NCI-H187 treated with DMSO at 0.1 percent for 48 hours (cell line): ENCODE measurements around the gene TIGD7.

Experiments
- DNase-seq: peaks from one replicate; lab custom pipeline; 2025; lab: John Stamatoyannopoulos, UW

Gene TIGD7, protein sequence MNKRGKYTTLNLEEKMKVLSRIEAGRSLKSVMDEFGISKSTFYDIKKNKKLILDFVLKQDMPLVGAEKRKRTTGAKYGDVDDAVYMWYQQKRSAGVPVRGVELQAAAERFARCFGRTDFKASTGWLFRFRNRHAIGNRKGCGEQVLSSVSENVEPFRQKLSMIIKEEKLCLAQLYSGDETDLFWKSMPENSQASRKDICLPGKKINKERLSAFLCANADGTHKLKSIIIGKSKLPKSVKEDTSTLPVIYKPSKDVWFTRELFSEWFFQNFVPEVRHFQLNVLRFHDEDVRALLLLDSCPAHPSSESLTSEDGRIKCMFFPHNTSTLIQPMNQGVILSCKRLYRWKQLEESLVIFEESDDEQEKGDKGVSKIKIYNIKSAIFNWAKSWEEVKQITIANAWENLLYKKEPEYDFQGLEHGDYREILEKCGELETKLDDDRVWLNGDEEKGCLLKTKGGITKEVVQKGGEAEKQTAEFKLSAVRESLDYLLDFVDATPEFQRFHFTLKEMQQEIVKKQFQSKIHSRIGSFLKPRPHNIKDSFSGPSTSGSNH

DNA sequence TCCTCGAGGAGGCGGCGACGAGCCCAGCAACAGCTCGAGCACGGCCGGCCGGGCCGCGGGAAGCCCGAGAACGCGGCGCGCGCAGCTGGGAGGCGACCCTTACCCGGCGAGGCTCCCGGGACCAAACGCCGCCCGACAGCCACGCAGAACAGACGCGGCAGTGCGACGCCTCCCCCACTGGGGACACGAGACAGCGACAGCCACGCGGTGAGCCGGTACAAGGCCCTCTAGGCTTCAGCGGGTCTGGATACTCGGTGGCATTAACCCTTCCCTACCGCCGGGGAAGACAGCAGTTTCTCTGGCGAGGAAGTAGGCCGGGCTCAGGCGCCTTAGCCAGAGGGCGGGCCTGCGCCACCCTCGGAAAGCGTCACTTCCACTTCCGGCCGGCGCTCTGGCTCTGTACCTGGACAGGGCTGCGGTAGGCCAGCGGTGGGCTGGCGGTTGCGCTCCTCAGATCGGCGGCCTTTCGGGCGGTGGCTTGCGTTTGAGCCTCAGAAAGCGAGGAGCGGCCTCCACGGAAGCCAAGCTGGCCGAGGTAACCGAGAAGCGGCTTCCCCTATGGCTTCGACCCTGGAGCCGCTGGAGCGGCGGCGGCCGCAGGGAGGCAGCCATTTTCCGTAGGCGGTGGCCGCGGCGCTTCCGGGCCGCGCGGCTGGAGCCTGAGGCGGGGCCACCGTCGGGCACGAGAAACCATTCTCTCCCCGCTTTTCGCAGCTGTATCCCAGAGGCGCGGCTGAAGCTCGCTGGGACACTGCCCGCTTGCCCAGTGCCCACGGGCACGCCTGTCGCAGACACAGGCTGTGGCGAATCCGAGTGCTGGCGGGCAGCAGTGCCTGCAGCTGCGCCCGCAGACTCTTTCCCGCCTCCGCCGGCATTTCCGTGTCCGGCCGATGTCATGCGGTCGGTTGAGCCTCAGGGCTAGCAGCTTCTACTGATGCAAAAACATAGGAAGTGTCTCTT, at the start of gene TIGD7, which contains the start of gene ZNF75A:
Gene TIGD7 (minus strand): TSS at position 322 of the 960 bp plus-strand sequence. CDS start 4,816 bp downstream, outside the sequence.
Gene ZNF75A (plus strand): TSS at position 389 of the 960 bp plus-strand sequence. CDS start 2,932 bp downstream, outside the sequence.
- DNase-seq, result no peak

DNA sequence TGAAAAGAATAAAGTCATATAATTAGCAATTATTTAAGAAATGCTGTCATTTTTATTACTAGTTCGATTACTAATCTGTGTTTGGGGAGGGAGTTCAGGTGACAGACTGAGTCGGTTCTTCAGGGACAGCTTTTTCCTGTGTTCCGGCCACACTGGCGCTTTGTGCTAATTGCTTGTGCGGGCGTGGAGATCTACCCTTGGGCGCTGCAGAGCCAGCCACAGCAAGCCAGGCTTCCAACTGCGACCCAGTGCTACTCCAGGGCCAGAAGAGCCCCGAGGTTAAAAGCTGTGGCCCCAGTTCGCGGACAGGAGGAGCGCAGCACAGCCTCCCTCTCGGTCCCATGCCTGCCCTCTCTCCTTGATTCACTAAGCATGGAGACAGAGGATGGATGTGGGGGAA, 43.9 kb upstream of the TIGD7 start:
- DNase-seq, result no peak

GRCh38 chr16:3348547-3349167, 43.4 kb upstream of the TIGD7 start:
- peak; percentile 80 for DNase-seq

DNA sequence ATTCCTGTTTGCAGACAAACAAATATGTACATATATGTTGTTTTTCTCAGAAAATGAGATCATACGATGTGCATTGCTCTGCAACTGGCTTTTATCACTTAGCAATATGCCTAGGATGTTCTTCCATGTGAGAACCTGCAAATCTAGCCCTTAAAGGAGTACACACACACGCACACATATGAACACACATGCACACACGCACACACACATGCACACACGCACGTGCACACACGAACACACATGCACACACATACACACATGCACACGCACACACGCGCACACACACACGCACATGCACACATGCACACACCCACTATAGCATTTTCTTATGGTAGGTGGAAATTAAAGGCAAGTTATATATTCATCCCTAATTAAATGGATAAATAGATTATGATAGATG, 42.4 kb upstream of the TIGD7 start:
- no peak for DNase-seq

DNA sequence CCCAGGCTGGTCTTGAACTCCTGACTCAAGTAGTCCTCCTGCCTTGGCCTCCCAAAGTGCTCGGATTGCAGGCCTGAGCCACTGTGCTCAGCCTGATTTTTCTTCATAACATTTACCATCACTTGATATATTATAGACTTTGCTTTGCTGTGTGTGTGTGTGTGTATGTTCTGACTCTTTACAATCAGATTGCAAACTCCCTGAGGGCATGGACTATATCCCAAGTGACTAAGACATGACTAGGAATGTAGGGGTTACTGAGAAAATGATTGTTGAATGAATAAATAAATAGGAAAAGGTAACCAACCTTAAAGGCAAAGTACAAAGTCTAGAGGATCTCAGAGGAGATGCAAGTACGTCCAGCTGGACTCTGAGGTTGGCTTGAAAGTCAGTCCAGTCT, 40.8 kb upstream of the TIGD7 start:
- no peak for DNase-seq

- no peak for DNase-seq
Observed at GRCh38 chr16:3328643-3329042, 23.4 kb upstream of the TIGD7 start.

GRCh38 chr16:3328104-3328503, 22.9 kb upstream of the TIGD7 start:
- DNase-seq, result no peak

- no peak for DNase-seq
Observed at GRCh38 chr16:3327514-3327913, 22.3 kb upstream of the TIGD7 start.

GRCh38 chr16:3321816-3322215, 16.6 kb upstream of the TIGD7 start:
- no peak for DNase-seq

- no peak for DNase-seq
Observed at GRCh38 chr16:3317315-3317999, 12.2 kb upstream of the TIGD7 start.

DNA sequence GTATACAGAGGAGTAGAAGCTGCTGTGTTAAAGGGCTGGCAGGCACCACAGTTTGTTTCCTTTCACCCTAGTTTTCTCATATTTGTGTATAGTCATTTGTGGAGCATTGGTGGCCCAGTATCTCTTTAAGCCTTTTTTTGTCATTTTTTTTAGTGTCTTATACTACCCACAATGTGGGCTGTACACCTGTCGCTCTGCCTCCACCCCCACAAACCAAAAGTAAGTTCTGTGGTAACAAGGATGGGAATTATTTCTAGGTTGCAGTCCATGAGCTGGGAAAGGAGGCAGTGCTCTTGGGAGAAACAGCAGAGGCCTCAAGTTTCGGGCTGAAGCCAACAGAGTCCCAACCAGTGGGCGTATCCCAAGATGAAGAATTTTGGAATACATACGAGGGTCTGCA, 6.3 kb upstream of the TIGD7 start:
- no peak for DNase-seq

DNA sequence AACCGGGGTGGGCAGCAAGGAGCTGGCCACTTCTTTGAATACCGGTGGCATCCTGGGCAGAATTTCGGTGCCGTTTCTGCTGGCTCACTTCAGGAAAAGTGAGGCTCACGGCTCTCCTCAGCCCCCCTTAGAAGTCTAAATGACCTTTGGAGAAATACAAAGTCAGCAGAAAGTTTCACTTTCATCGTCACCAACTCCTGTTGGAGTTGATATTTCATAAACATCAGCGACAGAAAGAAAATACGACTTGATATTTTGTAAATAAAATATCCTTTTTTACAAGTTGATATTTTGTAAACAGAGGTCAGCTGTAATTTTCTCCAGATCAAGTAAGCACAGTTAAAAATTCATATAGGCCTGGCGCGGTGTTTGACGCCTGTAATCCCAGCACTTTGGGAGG, 848 bp upstream of the TIGD7 start:
- no peak for DNase-seq

- no peak for DNase-seq
Observed at GRCh38 chr16:3304370-3304769, 860 bp downstream of the TIGD7 start.

DNA sequence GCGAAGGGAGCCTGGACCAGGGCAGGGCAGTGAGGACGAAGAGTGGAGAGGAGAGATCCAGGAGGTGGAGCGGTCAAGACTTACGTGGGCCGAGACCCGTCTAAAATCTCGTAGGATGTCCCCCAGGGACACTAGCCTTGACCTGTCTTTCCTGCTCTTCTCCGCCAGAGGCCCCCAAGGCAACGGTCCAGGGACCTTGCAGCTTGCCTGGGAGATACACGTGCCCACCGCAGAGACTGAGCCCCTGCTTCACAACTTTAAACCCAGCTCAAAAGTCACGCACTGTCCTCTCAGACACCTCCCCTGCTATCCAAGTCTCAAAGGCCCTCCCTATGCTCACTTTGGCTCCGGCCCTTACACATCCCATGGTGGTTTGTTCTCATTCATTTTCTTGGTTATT, 9.4 kb downstream of the TIGD7 start:
- DNase-seq, result no peak

- no peak for DNase-seq
Observed at GRCh38 chr16:3295209-3295608, 10.0 kb downstream of the TIGD7 start.

GRCh38 chr16:3292604-3293003, 12.6 kb downstream of the TIGD7 start:
- no peak for DNase-seq

GRCh38 chr16:3289998-3290673, 15.1 kb downstream of the TIGD7 start:
- no peak for DNase-seq

GRCh38 chr16:3285131-3285530, 20.1 kb downstream of the TIGD7 start:
- no peak for DNase-seq

GRCh38 chr16:3283543-3284447, 21.4 kb downstream of the TIGD7 start:
- DNase-seq, result no peak
